ENCODE measurements around the gene TLN1.
A peak's percentile ranks its signal among the peaks of the same experiment; 100 is the strongest.

TLN1 gene

DNA sequence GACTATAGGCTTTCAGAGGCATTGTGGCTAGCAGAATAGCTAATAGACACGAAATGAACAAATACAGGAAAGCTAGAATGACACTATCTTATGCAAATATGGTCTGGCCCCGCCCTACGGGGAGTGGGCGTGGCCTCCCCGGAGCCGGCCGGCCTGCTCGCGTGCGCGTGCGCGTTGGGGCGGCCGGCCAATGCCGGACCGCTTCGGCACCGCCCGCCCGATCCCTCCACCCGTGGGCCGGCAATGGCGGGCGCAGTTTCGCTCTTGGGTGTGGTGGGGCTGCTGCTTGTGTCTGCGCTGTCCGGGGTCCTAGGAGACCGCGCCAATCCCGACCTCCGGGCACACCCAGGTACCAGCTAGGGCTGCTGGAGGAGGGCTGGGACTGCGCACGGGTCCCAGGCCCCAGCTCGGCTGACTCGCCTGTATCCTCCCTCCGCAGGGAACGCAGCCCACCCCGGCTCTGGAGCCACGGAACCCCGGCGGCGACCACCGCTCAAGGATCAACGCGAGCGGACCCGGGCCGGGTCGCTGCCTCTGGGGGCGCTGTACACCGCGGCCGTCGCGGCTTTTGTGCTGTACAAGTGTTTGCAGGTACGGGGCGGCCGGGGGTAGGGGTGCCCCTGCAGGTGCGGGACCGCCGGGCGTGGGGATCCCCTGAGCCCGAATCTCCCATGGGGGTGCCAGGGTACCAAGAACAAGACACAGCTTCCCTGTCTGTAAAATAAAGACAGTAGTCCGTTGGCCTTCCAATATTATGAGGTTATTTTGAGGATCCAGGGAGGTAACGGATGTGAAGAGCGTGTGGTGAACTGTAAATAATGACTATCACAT is 73.6 kb downstream of the TLN1 start, which contains the start of gene CCDC107:
Gene CCDC107 (plus strand): TSS at position 156 of the 831 bp plus-strand sequence. CDS start 88 bp downstream, at position 244.
- DNase-seq = peak; percentile 94 to 95

DNA sequence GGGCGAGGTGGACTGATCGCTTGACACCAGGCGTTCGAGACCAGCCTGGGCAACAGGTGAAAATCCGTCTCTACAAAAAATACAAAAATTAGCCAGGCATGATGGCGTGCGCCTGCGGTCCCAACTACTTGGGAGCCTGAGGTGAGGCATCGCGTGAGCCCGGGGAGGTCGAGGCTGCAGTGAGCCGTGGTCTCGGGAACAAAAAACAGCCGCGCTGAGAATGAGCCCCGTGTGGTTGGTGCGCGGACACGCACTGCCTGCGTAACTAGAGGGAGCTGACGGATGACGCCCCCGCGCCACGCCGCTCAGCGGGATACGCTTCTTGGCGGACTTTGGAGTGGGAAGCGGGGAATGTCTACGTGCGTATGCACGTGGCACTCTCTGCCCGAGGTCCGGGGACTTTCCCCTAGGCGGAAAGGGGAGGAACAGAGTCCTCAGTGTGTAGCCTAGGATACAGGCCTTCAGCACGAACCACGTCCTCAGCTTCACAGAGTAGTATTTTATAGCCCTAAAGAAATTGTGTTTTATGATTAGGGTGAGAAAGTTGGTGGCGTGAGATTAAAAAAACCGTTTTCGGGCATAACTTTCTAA is 74.4 kb downstream of the TLN1 start, which contains the start of gene RMRP:
Gene RMRP (minus strand): TSS at position 474 of the 591 bp plus-strand sequence.
- DNase-seq = peak; percentile 98 to 99

DNA sequence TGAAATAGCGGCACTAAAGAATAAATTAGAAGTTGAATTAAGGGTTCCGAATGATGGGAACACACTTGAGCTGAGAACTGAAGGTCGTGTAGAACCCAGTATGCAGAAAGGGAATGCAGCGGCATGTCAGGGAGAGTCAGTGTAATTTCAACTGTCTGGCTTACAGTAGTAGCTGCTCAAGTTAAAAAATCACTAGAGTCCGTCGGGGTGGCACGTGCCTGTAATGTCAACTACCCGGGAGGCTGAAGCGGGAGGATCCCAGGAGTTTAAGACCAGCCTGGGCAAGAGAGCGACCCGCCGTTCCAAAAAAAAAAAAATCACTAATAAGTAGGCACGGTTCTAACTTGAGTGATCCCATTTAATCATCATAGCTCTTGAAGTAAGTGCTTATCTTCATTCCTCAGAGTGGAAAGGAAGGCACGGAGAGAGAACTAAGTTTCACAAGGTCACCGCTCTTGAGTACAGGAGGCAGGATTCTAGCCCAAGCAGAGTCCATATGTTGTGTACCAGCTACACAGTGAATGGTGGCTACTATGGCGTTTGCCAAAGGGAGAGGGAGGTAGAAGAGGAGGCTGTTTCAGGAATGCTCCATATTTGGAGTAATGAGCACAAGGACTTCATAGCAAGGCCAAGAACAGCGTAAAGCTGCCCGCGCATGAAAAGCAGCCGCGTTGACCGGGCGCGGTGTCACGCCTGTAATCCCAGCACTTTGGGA is 75.0 kb downstream of the TLN1 start:
- DNase-seq = peak in 1 of 2 experiments; percentile 74

DNA sequence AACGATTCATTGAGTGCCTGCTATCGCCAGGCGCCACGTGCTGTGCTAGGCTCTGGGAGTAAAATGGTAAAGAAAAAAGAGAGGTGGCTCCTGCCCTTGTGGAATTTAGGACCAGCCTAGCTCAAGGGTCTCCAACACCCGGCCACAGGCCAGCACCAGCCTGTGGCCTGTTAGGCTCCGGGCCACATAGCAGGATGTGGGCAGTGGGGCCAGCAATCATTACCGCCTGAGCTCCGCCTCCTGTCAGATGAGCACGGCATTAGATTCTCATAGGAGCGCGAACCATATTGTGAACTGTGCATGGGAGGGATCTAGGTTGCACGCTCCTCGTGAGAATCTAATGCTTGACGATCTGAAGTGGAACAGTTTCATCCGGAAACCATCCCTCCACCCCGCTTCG is 75.6 kb downstream of the TLN1 start:
- no peak for DNase-seq

DNA sequence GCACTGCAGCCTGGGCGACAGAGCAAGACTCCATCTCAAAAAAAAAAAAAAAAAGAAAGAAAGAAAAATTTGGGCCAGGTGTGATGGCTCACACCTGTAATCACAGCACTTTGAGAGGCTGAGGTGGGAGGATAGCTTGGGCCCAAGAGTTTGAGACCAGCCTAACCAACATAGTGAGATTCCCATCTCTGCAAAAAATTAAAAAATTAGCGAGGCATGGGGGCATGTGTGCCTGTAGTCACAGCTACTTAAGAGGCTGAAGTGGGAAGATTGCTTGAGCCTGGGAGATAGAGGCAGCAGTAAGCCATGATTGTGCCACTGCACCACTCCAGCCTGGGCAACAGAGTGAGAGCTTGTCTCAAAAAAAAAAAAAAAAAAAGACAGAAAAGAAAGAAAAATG is 78.4 kb downstream of the TLN1 start:
- DNase-seq = no peak

DNA sequence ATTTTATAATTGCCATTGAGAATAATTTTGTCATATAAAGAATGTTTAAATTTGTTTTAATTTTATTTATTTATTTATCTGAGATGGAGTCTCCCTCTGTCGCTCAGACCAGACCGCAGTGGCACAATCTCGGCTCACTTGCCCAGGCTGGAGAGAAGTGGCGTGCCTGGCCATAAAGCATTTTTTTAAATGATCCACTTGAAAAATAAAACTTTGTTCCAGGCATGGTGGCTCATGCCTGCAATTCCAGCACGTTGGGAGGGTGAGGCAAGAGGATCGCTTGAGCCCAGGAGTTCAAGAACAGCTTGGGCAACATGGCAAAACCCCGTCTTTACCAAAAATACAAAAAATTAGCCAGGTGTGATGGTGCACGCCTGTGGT is 79.2 kb downstream of the TLN1 start:
- DNase-seq = no peak

DNA sequence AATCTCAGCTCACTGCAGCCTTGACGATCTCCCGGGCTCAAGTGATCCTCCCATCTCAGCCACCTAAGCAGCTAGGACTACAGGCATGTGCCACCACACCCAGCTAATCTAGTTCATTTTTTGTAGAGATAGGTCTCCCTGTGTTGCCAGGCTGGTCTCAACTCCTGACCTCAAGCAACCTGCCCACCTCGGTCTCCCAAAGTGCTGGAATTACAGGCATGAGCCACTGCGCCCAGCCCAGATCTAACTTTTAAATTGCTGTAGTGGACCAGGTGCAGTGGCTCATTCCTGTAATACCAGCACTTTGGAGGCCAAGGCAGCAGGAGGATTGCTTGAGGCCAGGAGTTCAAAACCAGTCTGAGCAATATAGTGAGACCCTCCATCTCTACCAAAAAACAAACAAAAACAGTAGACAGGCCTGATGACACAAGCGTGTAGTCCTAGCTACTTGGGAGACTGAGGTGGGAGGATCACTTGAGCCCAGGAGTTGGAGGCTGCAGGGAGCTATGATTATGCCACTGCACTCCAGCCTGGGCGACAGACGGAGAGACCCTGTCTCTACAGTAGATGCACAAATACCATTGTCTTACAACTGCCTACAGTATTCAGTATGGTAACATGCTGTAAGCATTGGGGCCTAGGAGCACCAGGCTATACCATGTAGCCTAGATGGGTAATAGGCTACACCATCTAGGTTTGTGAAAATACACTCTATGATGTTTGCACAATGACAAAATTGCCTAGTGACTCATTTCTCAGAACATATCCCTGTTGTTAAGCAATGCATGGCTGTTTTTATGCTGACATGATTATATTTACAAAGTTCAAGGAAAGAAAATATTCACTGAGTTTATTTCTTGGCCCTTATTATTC is 79.8 kb downstream of the TLN1 start:
- DNase-seq = no peak

DNA sequence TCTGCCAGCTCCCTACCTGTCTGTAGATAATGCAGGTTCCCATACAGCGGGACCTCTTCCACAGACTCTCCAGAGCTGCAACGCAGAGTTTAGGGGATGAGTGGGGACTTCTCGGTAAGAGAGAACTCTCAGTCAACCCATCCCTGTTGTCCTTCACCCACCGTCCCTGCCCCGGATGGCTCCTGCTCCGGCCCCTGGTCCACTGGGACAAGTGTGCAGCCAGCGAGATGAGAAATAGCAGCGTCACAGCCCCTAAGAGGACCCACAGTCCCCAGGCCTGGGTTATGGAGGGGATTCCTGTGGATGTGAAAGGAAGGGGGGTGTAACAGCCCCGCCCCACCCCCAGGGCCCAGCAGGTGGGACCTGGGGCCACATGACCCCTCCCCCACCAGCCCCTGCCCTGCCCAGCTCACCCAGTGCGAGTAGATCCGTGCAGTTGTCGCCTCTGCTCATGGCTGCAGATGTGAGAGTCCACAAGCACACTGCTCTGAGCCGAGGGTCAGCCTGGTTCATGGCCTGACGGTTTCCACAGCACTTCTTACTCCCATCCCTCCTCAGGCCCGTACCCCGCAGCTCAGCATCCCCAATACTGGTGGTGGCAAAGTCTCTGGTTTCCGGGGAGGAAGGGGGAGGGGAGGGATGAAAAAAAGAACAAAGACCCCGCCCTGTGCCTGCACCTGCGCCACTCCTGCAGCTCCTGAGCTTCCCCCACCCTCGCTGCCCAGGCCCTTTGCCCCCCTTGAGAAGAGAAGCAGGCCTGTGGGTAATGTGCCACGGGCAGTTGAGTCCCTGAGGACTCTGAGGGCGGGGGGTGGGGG is 81.4 kb downstream of the TLN1 start, which contains the start of gene SIT1:
Gene SIT1 (minus strand): TSS at position 591 of the 818 bp plus-strand sequence. CDS start 78 bp downstream, at position 513.
- no peak for DNase-seq

DNA sequence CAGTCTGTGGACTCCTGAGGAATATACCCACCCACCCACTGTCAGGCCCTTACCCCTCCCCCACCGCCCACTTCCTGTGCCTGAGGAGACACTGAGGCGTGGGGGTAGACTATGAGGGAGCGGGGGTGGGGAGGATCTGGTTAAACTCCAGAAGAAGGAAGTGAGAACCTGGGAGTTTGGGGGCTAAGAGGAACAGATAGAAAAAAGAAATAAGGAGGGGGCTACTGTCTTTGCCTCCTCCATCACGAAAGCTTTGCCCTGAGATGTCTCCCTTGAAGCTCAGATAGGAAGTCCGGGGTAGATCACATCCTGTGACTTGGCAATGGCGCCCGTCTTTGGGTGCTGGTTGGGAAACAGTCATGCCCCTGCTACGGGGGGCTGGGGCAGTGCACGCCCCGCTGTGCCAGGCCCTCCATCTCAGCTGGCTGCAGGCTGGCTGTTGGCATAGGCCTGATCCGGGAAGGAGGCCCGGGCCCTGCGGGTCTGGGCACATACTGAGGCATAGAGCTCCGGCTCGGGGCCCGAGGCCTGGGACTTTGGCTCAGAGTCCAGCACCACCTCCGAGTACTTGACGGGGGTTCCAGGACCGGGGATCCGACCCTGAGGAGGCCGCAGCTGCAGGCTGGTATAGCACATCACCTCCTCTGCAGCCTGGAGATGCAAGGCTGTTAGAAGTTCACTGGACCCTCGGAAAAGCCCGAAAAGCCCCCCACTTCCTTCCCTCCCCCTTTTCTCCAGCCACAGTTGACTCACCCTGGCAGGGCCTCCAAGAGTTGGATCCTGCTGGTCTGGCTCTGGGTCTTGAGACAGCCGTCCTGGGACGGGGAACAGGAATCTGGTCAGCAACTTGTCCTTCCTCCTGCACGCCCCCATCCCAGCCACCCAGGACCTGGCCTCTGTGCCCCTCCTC is 82.3 kb downstream of the TLN1 start:
- peak in 1 of 2 experiments; percentile 57 for DNase-seq

Data from NCI-H446 (cell line).